OCI-LY3 (cell line): Measurements from ENCODE around the gene HSBP1L1.

Source experiments
- EZH2phosphoT487 ChIP-seq: fragments of 200-600 bp; shearing (Covaris generic); IDR thresholded peaks from 2 replicates; pipeline ENCODE4 v1.6.1; 2018; ENCODE audit warnings: antibody characterized with exemption, mixed run types, low read depth
- TF ChIP-seq, protein P1 (sequence below): fragments of 200-600, 300-600 bp; sonication (generic); IDR thresholded peaks from 2 replicates; pipeline ENCODE4 v1.5.1; 2014; ENCODE audit warnings: antibody characterized with exemption, low read length, low read depth

DNA sequence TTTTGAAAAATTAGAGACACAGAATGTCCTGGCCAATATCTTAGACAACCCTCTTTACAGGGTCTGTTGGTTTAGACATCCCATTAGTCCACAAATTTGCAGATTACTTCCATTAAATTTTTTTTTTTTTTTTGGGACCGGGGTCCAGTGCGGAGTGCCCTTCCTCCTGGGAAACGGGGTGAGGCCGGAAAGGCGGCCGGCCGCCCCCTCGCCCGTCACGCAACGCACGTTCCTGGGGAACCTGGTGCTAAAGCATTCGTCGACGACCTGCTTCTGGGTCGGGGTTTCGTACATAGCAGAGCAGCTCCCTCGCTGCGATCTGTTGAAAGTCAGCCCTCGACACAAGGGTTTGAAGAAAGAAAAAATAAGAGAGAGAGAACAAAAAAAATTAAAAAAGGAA lies 48.3 kb downstream of the HSBP1L1 start:
- TF ChIP-seq, protein P1, sequence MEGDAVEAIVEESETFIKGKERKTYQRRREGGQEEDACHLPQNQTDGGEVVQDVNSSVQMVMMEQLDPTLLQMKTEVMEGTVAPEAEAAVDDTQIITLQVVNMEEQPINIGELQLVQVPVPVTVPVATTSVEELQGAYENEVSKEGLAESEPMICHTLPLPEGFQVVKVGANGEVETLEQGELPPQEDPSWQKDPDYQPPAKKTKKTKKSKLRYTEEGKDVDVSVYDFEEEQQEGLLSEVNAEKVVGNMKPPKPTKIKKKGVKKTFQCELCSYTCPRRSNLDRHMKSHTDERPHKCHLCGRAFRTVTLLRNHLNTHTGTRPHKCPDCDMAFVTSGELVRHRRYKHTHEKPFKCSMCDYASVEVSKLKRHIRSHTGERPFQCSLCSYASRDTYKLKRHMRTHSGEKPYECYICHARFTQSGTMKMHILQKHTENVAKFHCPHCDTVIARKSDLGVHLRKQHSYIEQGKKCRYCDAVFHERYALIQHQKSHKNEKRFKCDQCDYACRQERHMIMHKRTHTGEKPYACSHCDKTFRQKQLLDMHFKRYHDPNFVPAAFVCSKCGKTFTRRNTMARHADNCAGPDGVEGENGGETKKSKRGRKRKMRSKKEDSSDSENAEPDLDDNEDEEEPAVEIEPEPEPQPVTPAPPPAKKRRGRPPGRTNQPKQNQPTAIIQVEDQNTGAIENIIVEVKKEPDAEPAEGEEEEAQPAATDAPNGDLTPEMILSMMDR = no peak
- no peak for TF ChIP-seq EZH2phosphoT487
